K562 (cell line): ENCODE results near the gene NMRK2. TPM values are rescaled to one million over a fixed set of nuclear protein-coding genes. Genes with fewer than 3 reads are reported as not detected.
A peak's percentile ranks its signal among the peaks of the same experiment; 100 is the strongest.

ENCODE experiments used
- CC2D1A ChIP-seq: fragments of 450-650 bp; IDR thresholded peaks from 2 replicates; pipeline ENCODE4 v1.6.1; 2017; ENCODE audit warnings: mild to moderate bottlenecking
- DPF2 ChIP-seq: fragments of 450-650 bp; IDR thresholded peaks from 2 replicates; pipeline ENCODE4 v1.6.1; 2016
- MCM3 ChIP-seq: fragments of 450-650 bp; IDR thresholded peaks from 2 replicates; pipeline ENCODE4 v1.6.1; 2016
- MECOM ChIP-seq: fragments of 250-450 bp; sonication (Bioruptor Pico); IDR thresholded peaks from 2 replicates; pipeline ENCODE4 v1.8.0; 2022; ENCODE audit warnings: inconsistent platforms
- MIER1 ChIP-seq: fragments of 450-650 bp; IDR thresholded peaks from 2 replicates; pipeline ENCODE4 v1.6.1; 2016; ENCODE audit warnings: antibody characterized with exemption, mild to moderate bottlenecking, low read depth
- NELFE ChIP-seq: IDR thresholded peaks from 2 replicates; pipeline ENCODE4 v1.6.1; 2011; ENCODE audit warnings: mild to moderate bottlenecking; ENCODE audit not compliant: insufficient read depth, insufficient read length
- NR4A1 ChIP-seq, 2 experiments: fragments of 250-450 bp in 1 of 2; fragments of 450-650 bp in 1 of 2; sonication (Bioruptor Pico) in 1 of 2; IDR thresholded peaks; 2 replicates each; pipeline versions ENCODE4 v1.4.0 to v1.6.1; 2016 to 2020; ENCODE audit warnings: mild to moderate bottlenecking in 2 of 2, missing compliant biosample characterization in 1 of 2, missing genetic modification characterization in 1 of 2, moderate library complexity in 1 of 2
- PRDM10 ChIP-seq: fragments of 450-650 bp; IDR thresholded peaks from 2 replicates; pipeline ENCODE4 v1.6.1; 2018; ENCODE audit not compliant: partially characterized antibody
- RAD21 ChIP-seq, 2 experiments: fragments of 250-450 bp in 1 of 2; fragments of 450-650 bp in 1 of 2; sonication (Bioruptor Pico) in 1 of 2; formaldehyde crosslinking in 1 of 2; IDR thresholded peaks in 1 of 2; conservative IDR thresholded peaks in 1 of 2; 2 replicates each; pipeline versions ENCODE4 v1.4.0 to v1.8.0; 2020 to 2022; ENCODE audit warnings: mild to moderate bottlenecking in 2 of 2, moderate library complexity in 1 of 2
- RB1 ChIP-seq: fragments of 450-650 bp; IDR thresholded peaks from 2 replicates; pipeline ENCODE4 v1.6.1; 2017; ENCODE audit warnings: low read depth, mild to moderate bottlenecking
- SPI1 ChIP-seq: IDR thresholded peaks from 2 replicates; pipeline ENCODE4 v1.6.1; 2011; ENCODE audit warnings: low read depth, low read length, control low read depth, borderline replicate concordance
- USF1 ChIP-seq: sonication (generic); formaldehyde crosslinking; IDR thresholded peaks from 2 replicates; pipeline ENCODE4 v1.9.0; 2022; ENCODE audit warnings: mild to moderate bottlenecking, missing genetic modification reagents
- WHSC1 ChIP-seq: IDR thresholded peaks from one replicate; pipeline ENCODE4 v1.6.1; 2012; ENCODE audit warnings: low read length, control low read depth, inconsistent platforms
- YY1 ChIP-seq, 3 experiments: IDR thresholded peaks; 2 replicates each; pipeline ENCODE4 v1.6.1; 2011; ENCODE audit warnings: low read length in 2 of 3, mild to moderate bottlenecking in 2 of 3, moderate library complexity in 2 of 3, borderline replicate concordance in 1 of 3, control low read depth in 1 of 3, low read depth in 1 of 3; ENCODE audit not compliant: insufficient read depth in 3 of 3, insufficient replicate concordance in 2 of 3, control insufficient read depth in 1 of 3, insufficient read length in 1 of 3; ENCODE audit errors: extremely low read depth in 1 of 3
- ZBTB2 ChIP-seq: fragments of 450-650 bp; IDR thresholded peaks from 2 replicates; pipeline ENCODE4 v1.6.1; 2016; ENCODE audit warnings: antibody characterized with exemption
- ZNF23 ChIP-seq: fragments of 250-450 bp; sonication (Bioruptor Pico); IDR thresholded peaks from 2 replicates; pipeline ENCODE4 v1.4.0; 2020; ENCODE audit warnings: mild to moderate bottlenecking
- ZNF354B ChIP-seq: fragments of 250-450 bp; sonication (Bioruptor Pico); IDR thresholded peaks from 2 replicates; pipeline ENCODE4 v1.4.0; 2020
- polyA plus RNA-seq, 8 experiments: library from polyadenylated mRNA; depleted of rRNA in 4 of 8; stranded (reverse) in 5 of 8; unstranded in 3 of 8; fragments of >200 nt; fragmentation: Nextera tagmentation in 2 of 8; fragmentation: Illumina TruSeq in 1 of 8; extraction: Ambion mirVana in 2 of 8; extraction: Trizol in 1 of 8; gene quantifications; 2 replicates each; pipeline versions ENCODE4 v1.2.1 to v1.2.3, GENCODE V29; 2011 to 2014; ENCODE audit warnings: inconsistent platforms in 1 of 8, missing spikeins in 1 of 8
- total RNA-seq, 7 experiments: library from RNA; depleted of rRNA in 6 of 7; stranded (reverse); fragments of >200 nt in 6 of 7; fragmentation: Illumina TruSeq in 2 of 7; extraction: Trizol in 2 of 7; gene quantifications; 2 replicates each; pipeline versions ENCODE4 v1.2.1 to v1.2.3, GENCODE V29; 2011 to 2021; ENCODE audit warnings: low replicate concordance in 1 of 7
- TF ChIP-seq, protein P1 (sequence below): fragments of 450-650 bp; IDR thresholded peaks from 2 replicates; pipeline ENCODE4 v1.6.1; 2016; ENCODE audit warnings: missing biosample characterization, missing genetic modification characterization

The NMRK2 gene
- total and polyA plus RNA-seq, 9 of the 15 experiments (the other 6 are each of a cell fraction or from before 2014, with no cell fraction given): not detected

GRCh38 chr19:3987619-3988371 is 54.9 kb downstream of the NMRK2 start (continued):
- TF ChIP-seq USF1 (CRISPR knock-in tag) (0 out of 2 replicates have a peak, but pooled peaks have one; percentile 32), WHSC1 (no peak), NR4A1 (CRISPR knock-in tag; IDR thresholded peaks at IDR 0.05) (no peak), NR4A1 (tag; IDR thresholded peaks at IDR 0.05) (0 out of 2 replicates have a peak, but pooled peaks have one; percentile 23), RAD21 (CRISPR knock-in tag; conservative IDR thresholded peaks at IDR 0.05 in 1 of 2, IDR thresholded peaks at IDR 0.05 in 1 of 2) (peak; percentile 23 to 24; a peak in 2 of 4 replicates), MIER1 (no peak), ZBTB2 (peak; percentile 95), ZNF23 (CRISPR knock-in tag) (no peak), SPI1 (no peak), RB1 (no peak), NELFE (no peak), DPF2 (0 out of 2 replicates have a peak, but pooled peaks have one; percentile 10), MECOM (no peak), YY1 (IDR thresholded peaks at IDR 0.05; ENCODE audit: borderline replicate concordance in 1 of 3, control insufficient read depth in 1 of 3, extremely low read depth in 1 of 3, insufficient read depth in 3 of 3, insufficient read length in 1 of 3, insufficient replicate concordance in 2 of 3, low read depth in 1 of 3, low read length in 2 of 3) (peak in 1 of 3 experiments; percentile 15), MCM3 (no peak), CC2D1A (peak; percentile 23; the same call in 1 of the 2 replicates), ZNF354B (CRISPR knock-in tag) (no peak), PRDM10 (peak; percentile 60)
- TF ChIP-seq, protein P1, sequence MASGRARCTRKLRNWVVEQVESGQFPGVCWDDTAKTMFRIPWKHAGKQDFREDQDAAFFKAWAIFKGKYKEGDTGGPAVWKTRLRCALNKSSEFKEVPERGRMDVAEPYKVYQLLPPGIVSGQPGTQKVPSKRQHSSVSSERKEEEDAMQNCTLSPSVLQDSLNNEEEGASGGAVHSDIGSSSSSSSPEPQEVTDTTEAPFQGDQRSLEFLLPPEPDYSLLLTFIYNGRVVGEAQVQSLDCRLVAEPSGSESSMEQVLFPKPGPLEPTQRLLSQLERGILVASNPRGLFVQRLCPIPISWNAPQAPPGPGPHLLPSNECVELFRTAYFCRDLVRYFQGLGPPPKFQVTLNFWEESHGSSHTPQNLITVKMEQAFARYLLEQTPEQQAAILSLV: 0 out of 2 replicates have a peak, but pooled peaks have one; percentile 15
